Left hindlimb (tissue), 1 donor: Measurements from ENCODE around the gene TCEA2.

ENCODE experiments used
- DNase-seq: peaks from one replicate; pipeline ENCODE4 v3.0.0-alpha.2; 2018

Gene TCEA2

GRCh38 chr20:64099086-64099786 lies 36.2 kb downstream of the TCEA2 start:
- DNase-seq: peak; percentile 72

GRCh38 chr20:64099880-64100565 lies 37.0 kb downstream of the TCEA2 start:
- peak; percentile 20 for DNase-seq

- DNase-seq: no peak
Observed at GRCh38 chr20:64100566-64100888, 37.5 kb downstream of the TCEA2 start.

- DNase-seq: no peak
Observed at GRCh38 chr20:64100946-64101688, 38.1 kb downstream of the TCEA2 start.

- peak; percentile 28 for DNase-seq
Observed at GRCh38 chr20:64101731-64102621, 39.0 kb downstream of the TCEA2 start.

GRCh38 chr20:64102647-64103354 lies 39.8 kb downstream of the TCEA2 start:
- peak; percentile 41 for DNase-seq

- DNase-seq: no peak
Observed at GRCh38 chr20:64103871-64104666, 41.1 kb downstream of the TCEA2 start.

- DNase-seq: no peak
Observed at GRCh38 chr20:64104667-64105451, 41.9 kb downstream of the TCEA2 start.

GRCh38 chr20:64105846-64106434 lies 42.9 kb downstream of the TCEA2 start:
- no peak for DNase-seq

- DNase-seq: no peak
Observed at GRCh38 chr20:64106435-64106961, 43.5 kb downstream of the TCEA2 start.

GRCh38 chr20:64106981-64107735 lies 44.2 kb downstream of the TCEA2 start, which contains the start of gene NPBWR2:
TSS of gene NPBWR2 (minus strand) at chr20:64107565. CDS start at chr20:64106831, 734 bp downstream.
- DNase-seq: peak; percentile 24

GRCh38 chr20:64107736-64108457 lies 44.9 kb downstream of the TCEA2 start:
- peak; percentile 24 for DNase-seq

GRCh38 chr20:64108731-64109681 lies 46.0 kb downstream of the TCEA2 start:
- peak; percentile 30 for DNase-seq

- peak; percentile 27 for DNase-seq
Observed at GRCh38 chr20:64109831-64110391, 46.9 kb downstream of the TCEA2 start.

- peak; percentile 16 for DNase-seq
Observed at GRCh38 chr20:64110411-64111068, 47.5 kb downstream of the TCEA2 start.
